ENCODE results near the gene XYLT1.

GRCh38 chr16:17252064-17252463, 218.7 kb downstream of the XYLT1 start:
- TF ChIP-seq CTCF (IDR thresholded peaks at IDR 0.05; ENCODE audit: low read depth, low read length, poor library complexity, severe bottlenecking) (no peak), EZH2phosphoT487 (IDR thresholded peaks at IDR 0.05; ENCODE audit: borderline replicate concordance, low read length) (no peak)

Data from DOHH2 (cell line).